Measurements from ENCODE around the gene SLU7. TPM values are rescaled to one million over a fixed set of nuclear protein-coding genes. Genes with fewer than 3 reads are reported as not detected.

The SLU7 gene
- polyA plus RNA-seq, 1 donor from 2014 or later: 82.2 TPM

DNA sequence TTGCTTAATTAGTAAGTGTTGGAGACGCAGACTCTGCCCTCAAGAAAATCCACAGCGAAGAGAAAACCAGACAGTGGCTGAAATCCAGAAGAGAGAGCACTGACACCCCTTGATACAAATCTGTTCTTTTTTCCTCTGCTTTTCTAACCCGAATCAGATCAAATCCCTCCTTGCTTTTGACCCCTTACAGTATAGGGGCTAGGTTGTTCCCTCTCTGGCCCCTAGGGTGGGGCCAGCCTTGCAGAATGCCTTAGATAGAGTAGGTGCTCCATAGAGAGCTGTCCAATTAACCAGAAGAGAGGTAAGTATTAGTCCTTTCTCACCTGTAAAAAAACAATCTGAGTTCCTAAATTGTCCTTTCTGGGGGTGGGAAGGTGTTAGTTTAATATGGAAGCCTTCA lies 58.6 kb downstream of the SLU7 start:
- no peak for TF ChIP-seq TAF1 (IDR thresholded peaks at IDR 0.05; ENCODE audit: low read depth)
- TF ChIP-seq EZH2 (IDR thresholded peaks at IDR 0.05; ENCODE audit: borderline replicate concordance, insufficient read depth, low read length, poor library complexity, severe bottlenecking): no peak
- no peak for TF ChIP-seq SMC3 (conservative IDR thresholded peaks at IDR 0.05; ENCODE audit: poor library complexity)
- TF ChIP-seq, protein P1, sequence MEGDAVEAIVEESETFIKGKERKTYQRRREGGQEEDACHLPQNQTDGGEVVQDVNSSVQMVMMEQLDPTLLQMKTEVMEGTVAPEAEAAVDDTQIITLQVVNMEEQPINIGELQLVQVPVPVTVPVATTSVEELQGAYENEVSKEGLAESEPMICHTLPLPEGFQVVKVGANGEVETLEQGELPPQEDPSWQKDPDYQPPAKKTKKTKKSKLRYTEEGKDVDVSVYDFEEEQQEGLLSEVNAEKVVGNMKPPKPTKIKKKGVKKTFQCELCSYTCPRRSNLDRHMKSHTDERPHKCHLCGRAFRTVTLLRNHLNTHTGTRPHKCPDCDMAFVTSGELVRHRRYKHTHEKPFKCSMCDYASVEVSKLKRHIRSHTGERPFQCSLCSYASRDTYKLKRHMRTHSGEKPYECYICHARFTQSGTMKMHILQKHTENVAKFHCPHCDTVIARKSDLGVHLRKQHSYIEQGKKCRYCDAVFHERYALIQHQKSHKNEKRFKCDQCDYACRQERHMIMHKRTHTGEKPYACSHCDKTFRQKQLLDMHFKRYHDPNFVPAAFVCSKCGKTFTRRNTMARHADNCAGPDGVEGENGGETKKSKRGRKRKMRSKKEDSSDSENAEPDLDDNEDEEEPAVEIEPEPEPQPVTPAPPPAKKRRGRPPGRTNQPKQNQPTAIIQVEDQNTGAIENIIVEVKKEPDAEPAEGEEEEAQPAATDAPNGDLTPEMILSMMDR (IDR thresholded peaks at IDR 0.05; ENCODE audit: poor library complexity, severe bottlenecking): no peak
- TF ChIP-seq EP300 (conservative IDR thresholded peaks at IDR 0.05; ENCODE audit: poor library complexity, severe bottlenecking): no peak
- TF ChIP-seq MXI1 (conservative IDR thresholded peaks at IDR 0.05; ENCODE audit: poor library complexity, severe bottlenecking): no peak
- TF ChIP-seq POLR2AphosphoS5 (IDR thresholded peaks at IDR 0.05): no peak
- TF ChIP-seq, protein P2, sequence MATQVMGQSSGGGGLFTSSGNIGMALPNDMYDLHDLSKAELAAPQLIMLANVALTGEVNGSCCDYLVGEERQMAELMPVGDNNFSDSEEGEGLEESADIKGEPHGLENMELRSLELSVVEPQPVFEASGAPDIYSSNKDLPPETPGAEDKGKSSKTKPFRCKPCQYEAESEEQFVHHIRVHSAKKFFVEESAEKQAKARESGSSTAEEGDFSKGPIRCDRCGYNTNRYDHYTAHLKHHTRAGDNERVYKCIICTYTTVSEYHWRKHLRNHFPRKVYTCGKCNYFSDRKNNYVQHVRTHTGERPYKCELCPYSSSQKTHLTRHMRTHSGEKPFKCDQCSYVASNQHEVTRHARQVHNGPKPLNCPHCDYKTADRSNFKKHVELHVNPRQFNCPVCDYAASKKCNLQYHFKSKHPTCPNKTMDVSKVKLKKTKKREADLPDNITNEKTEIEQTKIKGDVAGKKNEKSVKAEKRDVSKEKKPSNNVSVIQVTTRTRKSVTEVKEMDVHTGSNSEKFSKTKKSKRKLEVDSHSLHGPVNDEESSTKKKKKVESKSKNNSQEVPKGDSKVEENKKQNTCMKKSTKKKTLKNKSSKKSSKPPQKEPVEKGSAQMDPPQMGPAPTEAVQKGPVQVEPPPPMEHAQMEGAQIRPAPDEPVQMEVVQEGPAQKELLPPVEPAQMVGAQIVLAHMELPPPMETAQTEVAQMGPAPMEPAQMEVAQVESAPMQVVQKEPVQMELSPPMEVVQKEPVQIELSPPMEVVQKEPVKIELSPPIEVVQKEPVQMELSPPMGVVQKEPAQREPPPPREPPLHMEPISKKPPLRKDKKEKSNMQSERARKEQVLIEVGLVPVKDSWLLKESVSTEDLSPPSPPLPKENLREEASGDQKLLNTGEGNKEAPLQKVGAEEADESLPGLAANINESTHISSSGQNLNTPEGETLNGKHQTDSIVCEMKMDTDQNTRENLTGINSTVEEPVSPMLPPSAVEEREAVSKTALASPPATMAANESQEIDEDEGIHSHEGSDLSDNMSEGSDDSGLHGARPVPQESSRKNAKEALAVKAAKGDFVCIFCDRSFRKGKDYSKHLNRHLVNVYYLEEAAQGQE (IDR thresholded peaks at IDR 0.05; ENCODE audit: borderline replicate concordance): no peak
- TF ChIP-seq RAD21 (conservative IDR thresholded peaks at IDR 0.05): no peak
- Histone ChIP-seq H3K4me2 (ENCODE audit: low read length) (no peak overlapping the region), H3K36me3 (ENCODE audit: insufficient read depth, low read length) (no peaks in the 10 kb centered on the region), H3K9me3 (ENCODE audit: low read length) (no peaks in the 10 kb centered on the region), H3K9me2 (ENCODE audit: insufficient read depth, low read length) (no peaks in the 10 kb centered on the region), H2AFZ (ENCODE audit: low read depth, low read length) (no peak overlapping the region), H3K4me3 (ENCODE audit: low read length) (no peak overlapping the region), H3K79me2 (replicated peaks; ENCODE audit: insufficient read depth, low read length) (no peaks in the 10 kb centered on the region), H3K27me3 (ENCODE audit: insufficient read depth, low read depth, low read length) (no peaks in the 10 kb centered on the region), H3K27ac (ENCODE audit: low read length) (no peak overlapping the region), H3K9ac (ENCODE audit: low read length) (no peak overlapping the region), H4K20me1 (ENCODE audit: insufficient read depth) (no peaks in the 10 kb centered on the region), H3F3A (ENCODE audit: insufficient read depth, low read length, poor library complexity, severe bottlenecking) (no peaks in the 10 kb centered on the region)

DNA sequence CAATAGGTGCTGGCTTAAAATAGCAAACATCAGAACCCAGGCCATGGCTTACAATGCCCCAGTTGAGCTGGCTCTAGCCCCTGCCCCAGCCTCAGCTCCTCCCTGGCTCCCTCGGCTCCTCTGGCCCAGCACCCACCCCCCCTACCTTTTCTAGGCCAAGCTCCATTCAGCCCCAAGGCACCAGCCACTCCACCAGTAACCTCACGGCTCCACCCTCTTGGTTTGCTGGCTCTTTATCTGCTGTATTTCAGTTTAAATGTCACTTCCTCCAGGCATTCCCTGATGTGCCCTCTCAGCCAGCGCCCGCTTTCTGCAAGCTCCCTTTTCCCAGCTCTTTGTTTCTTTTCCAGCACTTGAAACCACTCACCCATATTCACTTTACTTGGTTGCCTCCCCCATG lies 59.1 kb downstream of the SLU7 start:
- H2AFZ ChIP-seq (ENCODE audit: low read depth, low read length): no peak overlapping the region
- H3K27ac ChIP-seq (ENCODE audit: low read length): no peak overlapping the region
- no peaks in the 10 kb centered on the region for H3K79me2 ChIP-seq (replicated peaks; ENCODE audit: insufficient read depth, low read length)

More for the DNA sequence above, 59.1 kb downstream of the SLU7 start:
- no peak for TF ChIP-seq TAF1 (IDR thresholded peaks at IDR 0.05; ENCODE audit: low read depth)
- TF ChIP-seq EZH2 (IDR thresholded peaks at IDR 0.05; ENCODE audit: borderline replicate concordance, insufficient read depth, low read length, poor library complexity, severe bottlenecking): no peak
- no peak for TF ChIP-seq POLR2AphosphoS5 (IDR thresholded peaks at IDR 0.05)
- TF ChIP-seq, protein P1 (IDR thresholded peaks at IDR 0.05; ENCODE audit: poor library complexity, severe bottlenecking): no peak
- TF ChIP-seq RAD21 (conservative IDR thresholded peaks at IDR 0.05): no peak
- TF ChIP-seq MXI1 (conservative IDR thresholded peaks at IDR 0.05; ENCODE audit: poor library complexity, severe bottlenecking): no peak
- TF ChIP-seq EP300 (conservative IDR thresholded peaks at IDR 0.05; ENCODE audit: poor library complexity, severe bottlenecking): no peak
- TF ChIP-seq, protein P2 (IDR thresholded peaks at IDR 0.05; ENCODE audit: borderline replicate concordance): no peak
- TF ChIP-seq SMC3 (conservative IDR thresholded peaks at IDR 0.05; ENCODE audit: poor library complexity): no peak
- Histone ChIP-seq H3K9me3 (ENCODE audit: low read length) (no peaks in the 10 kb centered on the region), H3K4me3 (ENCODE audit: low read length) (no peak overlapping the region), H3K27me3 (ENCODE audit: insufficient read depth, low read depth, low read length) (no peaks in the 10 kb centered on the region), H3F3A (ENCODE audit: insufficient read depth, low read length, poor library complexity, severe bottlenecking) (no peaks in the 10 kb centered on the region), H3K36me3 (ENCODE audit: insufficient read depth, low read length) (no peaks in the 10 kb centered on the region), H4K20me1 (ENCODE audit: insufficient read depth) (no peaks in the 10 kb centered on the region), H3K9me2 (ENCODE audit: insufficient read depth, low read length) (no peaks in the 10 kb centered on the region), H3K9ac (ENCODE audit: low read length) (no peak overlapping the region), H3K4me2 (ENCODE audit: low read length) (no peak overlapping the region)
